GM18519 (cell line): ENCODE measurements around the gene VPS29.
"Not testable (repeated sequence)": the region's sequence is repeated elsewhere in the genome, so short reads cannot be mapped to it uniquely, and the experiment has no call there.

Experiments used
- ATAC-seq: cut with Tn5 transposase; IDR thresholded peaks from one replicate; pipeline ENCODE4 v1.9.1; 2021; ENCODE audit warnings: mild to moderate bottlenecking, moderate library complexity; ENCODE audit not compliant: unreplicated experiment, low FRiP score

VPS29 gene

DNA sequence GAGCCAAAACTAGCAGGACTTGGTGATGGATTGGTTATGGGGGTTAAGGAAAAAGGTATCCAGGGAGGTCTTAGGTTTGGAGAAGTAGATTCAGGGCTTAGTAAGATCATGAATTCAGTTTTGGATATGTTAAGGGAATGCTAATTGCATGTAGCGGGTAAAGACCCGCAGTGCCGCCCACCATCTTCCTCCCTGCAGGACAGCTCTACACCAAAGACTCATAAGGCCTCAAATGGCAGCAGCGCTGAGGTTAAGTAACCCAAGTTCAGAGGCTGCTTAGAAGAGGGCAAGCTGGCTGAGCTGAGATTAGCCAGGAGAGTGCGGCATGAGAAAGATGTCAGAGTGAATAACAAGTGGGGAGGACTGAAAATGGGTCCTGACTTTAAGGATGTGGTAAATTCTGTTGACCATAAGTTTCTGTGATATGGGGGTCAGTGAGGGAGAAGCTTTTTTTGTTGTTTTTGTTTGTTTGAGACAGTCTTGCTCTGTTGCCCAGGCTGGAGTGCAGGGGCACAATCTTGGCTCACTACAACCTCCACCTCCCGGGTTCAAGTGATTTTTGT lies 26.4 kb upstream of the VPS29 start:
- ATAC-seq: no peak

DNA sequence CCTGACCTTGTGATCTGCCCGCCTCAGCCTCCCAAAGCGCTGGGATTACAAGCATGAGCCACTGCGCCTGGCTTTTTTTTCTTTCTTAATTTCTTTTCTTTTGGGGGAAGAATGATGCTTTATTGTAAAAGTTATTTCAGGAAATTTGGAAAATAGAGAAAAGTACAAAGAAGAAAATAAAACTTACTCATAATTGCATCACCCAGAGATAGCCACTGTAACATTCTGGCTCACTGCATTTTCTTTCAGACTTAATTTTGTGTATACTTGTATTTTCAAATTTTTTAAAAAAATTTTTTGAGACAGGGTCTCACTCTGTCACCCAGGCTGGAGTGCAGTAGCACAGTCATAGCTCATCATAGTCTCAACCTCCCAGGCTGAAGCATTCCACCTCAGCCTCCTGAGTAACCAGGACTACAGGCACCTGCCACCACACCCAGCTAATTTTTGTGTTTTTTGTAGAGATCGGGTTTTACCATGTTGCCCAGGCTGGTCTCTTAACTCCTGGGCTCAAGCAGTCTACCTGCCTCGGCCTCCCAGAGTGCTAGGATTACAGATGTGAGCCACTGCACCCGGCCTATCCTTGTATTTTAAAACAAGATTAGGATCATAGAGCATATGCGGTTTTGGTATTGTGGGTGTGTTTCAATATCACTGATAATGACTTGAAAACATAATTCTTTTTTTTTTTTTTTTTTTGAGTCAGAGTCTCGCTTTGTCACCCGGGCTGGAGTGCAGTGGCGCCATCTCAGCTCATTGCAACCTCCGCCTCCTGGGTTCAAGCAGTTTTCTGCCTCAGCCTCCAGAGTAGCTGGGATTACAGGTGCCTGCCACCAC lies 19.2 kb upstream of the VPS29 start:
- ATAC-seq: not testable (repeated sequence)

DNA sequence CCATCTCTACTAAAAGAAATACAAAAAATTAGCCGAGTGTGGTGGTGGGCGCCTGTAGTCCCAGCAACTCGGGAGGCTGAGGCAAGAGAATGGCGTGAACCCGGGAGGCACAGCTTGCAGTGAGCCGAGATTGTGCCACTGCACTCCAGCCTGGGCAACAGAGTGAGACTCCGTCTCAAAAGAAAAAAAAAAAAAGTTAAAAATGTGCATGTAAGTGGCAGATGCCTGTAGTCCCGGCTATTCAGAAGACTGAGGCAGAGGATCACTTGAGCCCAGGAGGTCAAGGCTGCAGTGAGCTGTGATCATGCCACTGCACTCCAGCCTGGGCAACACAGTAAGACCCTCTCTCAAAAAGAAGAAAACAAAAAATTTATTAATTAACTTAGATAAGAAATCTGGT lies 16.1 kb upstream of the VPS29 start:
- ATAC-seq: not testable (repeated sequence)

DNA sequence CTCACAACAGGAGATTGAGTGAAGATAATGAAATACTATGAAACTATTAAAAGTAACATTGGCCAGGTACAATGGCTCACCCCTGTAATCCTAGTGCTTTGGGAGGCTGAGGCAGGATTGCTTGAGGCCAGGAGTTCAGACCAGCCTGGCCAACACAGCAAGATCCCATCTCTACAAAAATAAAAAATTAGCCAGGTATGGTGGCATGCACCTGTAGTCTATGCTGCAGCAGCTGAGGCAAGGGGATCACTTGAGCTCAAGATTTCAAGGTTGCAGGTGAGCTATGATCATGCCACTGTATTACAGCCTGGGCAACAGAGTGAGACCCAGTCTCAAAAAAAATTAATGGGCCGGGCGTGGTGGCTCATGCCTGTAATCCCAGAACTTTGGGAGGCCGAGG lies 15.1 kb upstream of the VPS29 start:
- no peak for ATAC-seq

DNA sequence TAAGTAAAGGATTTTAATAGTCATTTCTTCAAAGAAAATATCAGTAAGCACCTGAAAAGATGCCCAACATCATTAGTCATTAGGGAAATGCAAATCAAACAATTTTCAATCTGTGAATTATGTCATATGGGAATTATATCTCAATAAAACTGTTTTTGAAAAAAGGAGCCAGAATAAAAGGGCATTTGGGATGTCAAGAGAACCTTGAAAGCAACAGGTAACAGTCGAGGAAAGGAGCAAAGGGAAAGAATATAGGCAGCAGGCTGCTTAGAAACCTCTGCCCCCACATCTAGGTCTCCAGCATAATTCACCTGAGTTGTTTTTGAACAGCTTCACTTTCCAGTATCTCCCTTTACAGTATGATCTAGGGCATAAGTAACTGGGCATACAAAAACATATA lies 12.5 kb upstream of the VPS29 start:
- ATAC-seq: no peak

DNA sequence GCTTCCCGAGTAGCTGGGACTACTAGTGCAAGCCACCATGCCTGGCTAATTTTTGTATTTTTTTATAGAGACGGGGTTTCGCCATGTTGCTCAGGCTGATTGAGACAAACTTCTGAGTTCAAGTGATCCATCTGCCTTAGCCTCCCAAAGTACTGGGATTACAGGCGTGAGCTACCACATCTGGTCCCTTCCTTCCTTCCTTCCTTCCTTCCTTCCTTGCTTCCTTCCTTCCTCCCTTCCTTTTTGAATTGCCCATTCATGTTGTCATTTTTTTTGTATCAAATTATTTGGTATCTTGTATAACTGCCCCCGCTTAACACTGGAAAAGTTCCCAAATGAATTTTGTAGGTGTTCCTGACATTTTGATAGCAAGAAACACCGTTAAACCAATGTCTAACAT lies 11.9 kb upstream of the VPS29 start:
- no peak for ATAC-seq

DNA sequence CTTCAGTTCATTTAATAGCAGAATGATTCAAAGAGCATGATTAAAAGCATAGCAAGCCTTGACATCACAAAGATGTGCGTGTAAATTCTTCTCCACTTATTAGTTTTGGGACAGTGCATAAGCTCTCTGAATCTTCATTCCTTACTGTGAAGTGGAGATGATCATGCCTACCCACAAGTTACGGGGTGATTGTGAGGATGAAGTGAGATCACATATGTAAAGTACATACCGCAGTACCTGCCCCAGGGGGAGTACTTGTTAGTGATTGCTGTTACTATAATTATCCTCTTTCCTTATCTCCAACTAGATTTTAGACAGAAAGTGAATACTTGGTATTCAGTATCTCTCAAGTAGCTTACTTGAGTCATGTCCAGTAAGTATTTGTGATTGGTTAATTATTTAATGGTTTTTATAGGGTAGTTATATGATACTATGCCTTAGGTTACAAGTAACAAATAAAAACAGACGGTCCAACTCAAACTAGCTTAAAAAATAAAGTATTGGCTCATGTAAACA lies 6.2 kb upstream of the VPS29 start:
- ATAC-seq: no peak

DNA sequence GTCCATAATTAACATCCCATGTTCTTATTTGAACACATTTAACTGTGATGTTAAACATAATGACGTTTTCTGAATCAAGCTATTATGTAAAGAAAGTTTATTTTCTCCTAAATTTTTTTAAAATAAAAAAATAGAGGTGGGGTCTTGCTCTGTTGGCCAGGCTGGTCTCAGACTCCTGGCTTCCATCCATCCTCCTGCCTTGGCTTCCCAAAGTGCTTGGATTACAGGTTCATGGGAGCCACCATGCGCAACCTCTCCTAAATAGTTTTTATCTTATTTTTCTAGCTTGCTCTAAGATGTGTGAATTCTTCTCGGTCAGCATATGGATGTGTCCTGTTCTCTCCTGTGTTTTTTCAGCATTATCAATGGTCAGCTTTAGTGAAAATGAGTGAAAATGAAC lies 3.4 kb upstream of the VPS29 start:
- ATAC-seq: no peak

DNA sequence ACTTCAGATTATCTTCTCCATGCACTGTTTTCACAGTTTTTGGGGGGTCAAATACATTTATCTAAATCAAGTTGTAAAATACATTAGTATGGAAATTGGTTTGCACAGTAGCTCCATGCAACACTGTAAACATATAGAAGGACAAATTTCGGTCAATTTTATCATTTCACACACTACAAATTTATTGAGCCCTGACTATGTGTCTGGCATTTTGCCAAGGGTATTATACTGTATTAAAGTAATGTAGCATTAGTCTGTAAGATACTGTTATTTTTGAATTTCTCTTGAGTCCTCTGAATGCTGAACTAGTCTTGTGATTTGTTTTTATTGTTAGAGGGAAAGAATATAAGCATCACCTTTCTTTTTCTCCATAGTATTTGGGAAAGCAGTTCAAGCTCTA lies 1.5 kb upstream of the VPS29 start:
- no peak for ATAC-seq

DNA sequence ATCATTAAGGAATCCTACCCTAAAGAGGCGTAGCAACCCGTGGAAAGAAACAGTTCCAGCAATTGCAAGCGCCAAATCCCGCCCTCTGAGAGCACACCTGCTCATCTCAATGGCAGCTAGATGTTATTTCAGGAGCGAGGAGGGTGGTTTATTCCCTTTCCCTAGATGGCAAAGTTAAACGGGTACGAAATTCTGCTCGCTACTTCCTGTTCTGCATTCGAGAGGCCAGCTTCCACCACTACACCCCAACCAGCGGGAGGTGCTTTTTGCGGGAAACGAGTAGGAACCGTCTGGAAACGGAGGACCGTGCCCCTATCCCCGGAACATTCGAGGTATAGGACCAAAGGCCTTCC lies 536 bp downstream of the VPS29 start:
- peak; percentile 3 for ATAC-seq

DNA sequence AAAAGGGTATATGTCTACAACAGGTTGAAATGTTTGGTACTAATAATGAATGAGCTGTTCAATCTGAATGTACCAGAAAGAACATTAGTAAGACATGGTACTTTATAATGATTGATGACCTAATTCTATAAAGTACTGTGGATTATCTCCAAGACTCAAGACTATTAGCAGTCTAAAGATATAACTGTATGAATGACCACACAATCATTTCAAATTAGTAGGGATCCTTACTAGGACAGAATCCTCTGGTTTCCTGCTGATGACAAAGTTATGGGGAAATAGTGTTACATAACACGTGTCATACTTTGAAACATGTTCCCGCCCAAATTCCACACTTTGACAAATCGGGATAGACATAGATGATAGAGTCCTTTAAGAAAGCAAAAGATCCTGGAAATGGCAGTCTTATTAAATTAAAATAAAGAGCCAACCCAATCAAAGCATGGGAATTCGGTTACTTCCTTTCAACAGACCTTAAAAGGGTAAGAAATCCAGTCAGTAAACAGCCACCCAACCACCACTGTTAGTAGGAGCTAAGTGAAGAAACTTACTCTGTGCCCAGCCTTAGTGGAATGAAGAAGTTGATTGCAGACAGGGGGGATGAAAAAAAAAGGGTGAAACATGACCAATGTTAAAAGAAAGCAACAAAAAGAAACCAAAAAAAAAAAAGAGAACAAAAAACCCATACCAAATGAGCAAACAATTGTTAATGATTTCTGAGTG lies 2.8 kb downstream of the VPS29 start:
- no peak for ATAC-seq

DNA sequence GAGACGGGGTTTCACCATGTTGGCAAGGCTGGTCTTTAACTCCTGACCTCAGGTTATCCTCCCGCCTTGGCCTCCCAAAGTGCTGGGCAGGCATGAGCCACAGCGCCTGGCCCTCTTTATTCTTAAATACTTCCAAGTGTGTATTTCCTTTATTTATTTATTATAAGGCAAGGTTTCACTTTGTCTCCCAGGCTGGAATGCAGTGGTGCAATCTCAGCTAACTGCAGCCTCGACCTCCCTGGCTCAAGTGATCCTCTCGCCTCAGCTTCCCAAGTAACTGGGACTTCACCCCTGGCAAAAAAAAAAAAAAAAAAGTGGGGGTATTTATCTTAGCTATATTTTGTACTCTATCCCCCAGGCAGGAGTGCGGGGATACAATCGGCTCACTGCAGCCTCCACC lies 26.5 kb downstream of the VPS29 start:
- ATAC-seq: no peak

DNA sequence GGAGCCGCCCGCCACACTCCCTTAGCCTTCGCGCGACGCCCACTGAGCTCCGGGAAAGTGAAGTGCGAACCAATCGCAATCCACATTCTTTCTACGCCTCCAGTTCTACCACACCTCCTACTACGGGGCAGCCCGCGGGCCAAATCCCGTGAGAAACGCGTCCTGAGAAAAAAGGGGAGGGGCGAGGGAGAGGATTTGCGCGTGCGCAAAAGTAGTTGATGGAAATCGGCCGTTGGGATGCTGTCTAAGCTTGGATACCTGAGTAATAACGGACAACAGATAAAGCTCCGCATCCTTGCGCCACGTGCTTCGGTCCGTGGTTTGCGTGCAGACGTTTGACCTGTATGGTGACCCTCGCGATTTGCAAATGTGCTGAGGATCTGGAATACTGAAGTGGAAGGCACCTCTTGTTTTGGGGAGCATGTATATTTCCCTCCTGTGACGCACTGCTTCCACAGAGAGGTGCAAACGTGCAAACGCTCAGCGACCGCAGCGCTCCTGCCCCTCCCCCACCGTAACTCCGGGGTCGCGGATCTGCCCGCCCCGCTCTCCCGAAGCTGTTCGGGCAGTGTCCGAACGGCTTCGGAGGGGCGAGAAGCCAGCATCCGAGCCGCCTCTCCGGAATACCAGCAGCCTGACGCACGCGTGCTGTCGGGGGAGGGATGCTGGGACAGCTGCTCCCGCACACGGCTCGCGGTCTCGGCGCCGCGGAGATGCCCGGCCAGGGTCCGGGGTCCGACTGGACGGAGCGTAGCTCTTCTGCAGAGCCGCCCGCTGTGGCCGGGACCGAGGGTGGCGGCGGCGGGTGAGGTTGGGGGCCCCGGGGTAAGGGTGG lies 33.5 kb downstream of the VPS29 start, which contains the start of the genes FAM216A and GPN3:
TSS of gene FAM216A (plus strand) at position 632 of the 835 bp plus-strand sequence. CDS start at position 663, 31 bp downstream.
TSS of gene GPN3 (minus strand) at position 44 of the 835 bp plus-strand sequence. CDS start 54 bp downstream, outside the sequence.
- peak; percentile 52 for ATAC-seq

DNA sequence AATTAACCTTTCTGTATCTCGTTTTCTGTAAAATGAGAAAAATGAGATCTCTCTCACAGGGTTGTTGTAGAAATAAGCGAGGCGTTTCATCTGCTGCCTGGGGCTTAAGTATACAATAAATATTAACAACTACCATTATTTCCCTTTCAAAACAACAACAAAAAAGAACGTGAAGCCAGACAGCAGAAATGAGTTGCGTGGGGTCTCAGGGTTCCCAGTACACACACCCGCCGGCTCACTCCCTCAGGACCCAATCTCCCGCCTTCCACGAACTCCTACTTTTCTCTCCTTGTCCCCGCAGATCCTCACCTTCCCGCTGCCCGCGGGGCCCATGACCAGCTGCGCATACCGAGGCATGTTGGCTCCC lies 34.1 kb downstream of the VPS29 start:
- ATAC-seq: no peak

DNA sequence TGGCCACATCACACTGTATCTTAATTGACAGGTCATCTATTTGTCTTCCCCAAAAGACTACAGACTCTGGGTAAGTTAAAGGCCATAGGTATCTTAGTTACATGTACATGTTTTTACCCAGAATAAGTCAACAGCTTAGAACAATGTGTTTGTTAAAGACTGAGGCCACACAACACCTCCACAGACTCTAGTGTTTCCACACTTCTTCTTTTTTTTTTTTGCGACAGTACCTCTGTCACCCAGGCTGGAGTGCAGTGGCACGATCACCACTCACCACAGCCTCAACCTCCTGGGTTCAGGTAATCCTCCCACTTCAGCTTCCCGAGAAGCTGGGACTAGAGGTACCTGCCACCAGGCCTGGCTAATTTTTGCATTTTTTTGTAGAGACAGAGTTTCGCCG lies 35.1 kb downstream of the VPS29 start:
- no peak for ATAC-seq

DNA sequence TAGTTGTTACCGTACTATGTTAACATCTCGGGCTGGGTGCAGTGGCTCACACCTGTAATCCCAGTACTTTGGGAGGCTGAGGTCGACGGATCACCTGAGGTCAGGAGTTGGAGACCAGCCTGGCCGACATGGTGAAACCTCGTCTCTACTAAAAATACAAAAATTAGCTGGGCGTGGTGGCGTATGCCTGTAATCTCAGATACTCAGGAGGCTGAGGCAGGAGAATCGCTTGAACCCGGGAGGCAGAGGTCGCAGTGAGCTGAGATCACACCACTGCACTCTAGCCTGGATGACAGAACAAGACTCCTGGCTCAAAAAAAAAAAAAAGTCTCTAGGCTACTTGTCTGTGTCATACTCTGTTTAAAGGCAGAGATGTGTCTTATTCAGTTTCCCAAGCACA lies 36.1 kb downstream of the VPS29 start:
- ATAC-seq: not testable (repeated sequence)

DNA sequence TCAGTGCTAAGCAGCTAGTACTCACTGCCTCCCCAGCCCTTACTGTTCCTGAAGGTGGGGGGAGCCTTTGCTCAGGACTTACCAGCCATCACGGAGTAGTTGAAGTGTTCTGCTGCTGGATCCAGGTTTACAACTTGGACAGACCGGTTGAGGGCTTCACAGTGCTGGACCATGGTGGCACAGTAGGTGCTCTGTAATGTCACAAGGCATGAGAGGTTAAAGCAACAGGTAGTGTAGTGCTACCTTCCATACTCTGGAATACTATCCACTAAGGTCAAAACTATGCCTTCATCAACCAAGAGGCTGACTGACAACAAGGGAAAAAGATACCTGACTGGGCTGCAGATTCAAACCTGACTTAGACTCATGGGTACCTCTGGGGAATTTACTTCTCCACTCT lies 36.9 kb downstream of the VPS29 start:
- ATAC-seq: no peak

DNA sequence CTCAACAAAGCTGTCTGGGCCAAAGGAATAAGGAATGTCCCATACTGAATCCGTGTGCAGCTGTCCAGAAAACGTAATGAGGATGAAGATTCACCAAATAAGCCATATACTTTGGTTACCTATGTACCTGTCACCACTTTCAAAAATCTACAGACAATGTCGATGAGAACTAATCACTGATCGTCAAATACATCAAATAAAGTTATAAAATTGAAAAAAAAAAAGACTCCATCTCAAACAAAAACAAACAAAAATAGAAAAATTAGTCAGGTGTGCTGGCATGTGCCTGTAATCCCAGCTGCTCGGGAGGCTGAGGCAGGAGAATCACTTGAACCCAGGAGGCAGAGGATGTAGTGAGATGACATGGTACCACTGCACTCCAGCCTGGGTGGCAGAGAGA lies 40.7 kb downstream of the VPS29 start:
- ATAC-seq: not testable (repeated sequence)

DNA sequence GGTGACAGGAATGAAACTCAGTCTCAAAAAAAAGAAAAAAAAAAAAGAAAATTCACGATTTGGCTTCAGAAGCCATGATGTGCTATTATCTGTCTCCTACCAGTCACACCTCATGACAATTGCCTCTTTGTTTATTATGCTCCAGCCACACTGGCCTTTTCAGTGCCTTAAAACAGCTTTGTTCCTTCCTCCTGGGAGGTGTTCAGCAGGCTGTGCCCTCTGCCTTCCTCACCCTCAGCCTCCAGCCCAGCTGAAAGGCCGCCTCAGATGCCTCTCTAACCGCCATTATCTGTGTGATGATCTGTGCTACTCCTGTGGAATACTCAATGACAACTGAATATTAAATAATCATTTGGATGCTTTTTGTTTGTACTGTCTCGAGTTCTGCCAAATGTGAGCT lies 43.2 kb downstream of the VPS29 start:
- ATAC-seq: no peak

DNA sequence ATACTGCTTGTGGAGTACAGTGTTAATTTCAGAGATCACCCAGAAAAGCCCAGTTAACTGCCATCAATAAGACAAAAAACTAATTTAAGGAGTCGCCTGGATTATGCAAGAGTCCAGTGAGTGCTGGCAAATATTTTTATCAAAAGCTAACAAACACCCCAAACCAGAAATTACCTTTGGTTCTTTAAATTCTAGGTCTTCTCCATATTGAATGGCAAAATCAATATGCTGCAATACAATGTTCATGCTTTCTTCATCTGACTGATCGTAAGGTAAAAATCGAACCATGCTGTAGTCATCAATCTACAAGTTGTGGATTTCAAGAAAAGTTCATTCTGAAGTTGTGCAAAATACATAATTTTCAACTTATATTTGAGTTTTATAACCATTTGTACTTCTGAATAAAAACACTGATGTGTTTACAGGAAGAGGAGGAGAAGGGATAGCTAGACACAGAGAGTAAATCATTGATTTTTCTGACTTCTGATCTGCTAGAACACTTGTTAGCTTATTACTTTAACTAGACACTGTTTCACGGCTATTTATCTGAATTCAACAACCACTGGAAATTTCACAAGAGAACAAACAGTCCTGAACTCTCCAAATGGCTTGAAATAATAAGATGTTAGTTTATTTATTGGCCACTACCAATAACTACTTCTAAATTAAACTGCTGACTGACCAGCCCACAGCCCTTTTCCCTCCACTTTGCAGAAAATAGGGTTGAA lies 48.2 kb downstream of the VPS29 start:
- no peak for ATAC-seq
